HG03354 (cell line): ENCODE results near the gene CTNNA1.
"Not testable (repeated sequence)": the region's sequence is repeated elsewhere in the genome, so short reads cannot be mapped to it uniquely, and the experiment has no call there.

Source experiments
- ATAC-seq: cut with Tn5 transposase; IDR thresholded peaks from one replicate; pipeline ENCODE4 v1.9.1; 2021; ENCODE audit warnings: mild to moderate bottlenecking; ENCODE audit not compliant: unreplicated experiment, poor library complexity, severe bottlenecking

CTNNA1 gene

DNA sequence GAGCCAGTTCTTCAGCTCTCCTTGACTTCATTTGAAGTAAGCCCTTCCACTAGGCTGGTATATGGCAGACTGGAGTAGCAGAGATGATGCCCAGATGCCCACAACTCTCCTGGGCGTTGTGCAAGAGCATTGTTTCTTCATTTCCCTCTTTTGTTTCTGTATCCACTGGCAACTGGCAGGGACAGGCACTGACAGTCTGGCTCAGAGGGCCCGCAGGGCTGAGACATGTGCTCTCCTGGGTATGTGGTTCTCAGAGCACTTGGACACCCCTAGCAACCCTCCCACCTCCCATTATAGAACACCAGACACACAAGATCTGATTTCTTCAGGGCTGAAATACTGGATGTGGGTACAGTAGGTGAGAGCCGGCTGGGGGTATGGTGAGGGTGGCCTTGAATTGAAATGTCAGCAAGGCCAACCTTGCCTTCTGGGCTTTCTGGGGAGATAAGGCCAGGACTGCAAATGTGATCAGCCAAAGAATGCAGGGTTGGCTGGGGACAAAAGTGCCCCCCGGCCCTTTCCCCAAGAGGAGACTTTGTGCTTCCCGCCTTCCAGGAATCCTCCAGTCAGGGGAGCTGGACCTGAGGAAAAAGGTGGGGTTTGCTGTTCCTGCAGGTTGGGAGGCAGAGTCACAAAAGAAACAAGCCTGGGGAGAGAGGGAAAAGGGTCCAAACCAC is 28.6 kb upstream of the CTNNA1 start:
- ATAC-seq = no peak

DNA sequence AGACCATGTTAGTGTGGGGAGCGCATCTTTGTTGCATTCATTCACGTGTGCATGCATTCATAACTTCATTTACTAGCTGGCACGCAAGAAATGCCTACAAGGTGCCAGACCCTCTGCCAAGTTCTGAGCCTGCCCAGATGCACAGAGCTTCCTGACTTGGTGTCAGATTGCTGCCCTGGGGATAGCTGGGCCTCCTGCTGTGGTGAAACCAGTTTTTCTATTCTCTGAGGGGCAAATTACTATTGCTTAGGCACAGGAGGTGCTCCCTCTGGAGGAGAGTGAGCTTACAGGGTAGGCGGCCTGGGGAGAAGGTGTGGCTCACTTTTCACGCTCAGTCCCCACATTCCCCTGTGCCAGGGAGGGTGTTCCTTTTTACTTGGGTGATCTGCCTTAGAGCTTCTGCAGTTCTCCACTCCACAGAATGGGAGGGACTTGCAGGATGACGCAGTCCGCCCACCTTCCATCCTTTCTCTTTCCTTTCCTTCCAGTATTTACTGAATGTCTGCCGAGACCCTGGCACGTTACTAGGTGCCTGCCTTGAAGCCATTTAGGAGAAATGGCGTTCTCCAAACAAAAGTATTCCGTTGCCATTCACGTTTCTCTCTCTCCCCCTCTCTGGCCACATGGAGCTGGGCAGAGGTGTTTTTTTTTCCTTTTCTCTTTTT is 27.9 kb upstream of the CTNNA1 start:
- ATAC-seq = no peak

DNA sequence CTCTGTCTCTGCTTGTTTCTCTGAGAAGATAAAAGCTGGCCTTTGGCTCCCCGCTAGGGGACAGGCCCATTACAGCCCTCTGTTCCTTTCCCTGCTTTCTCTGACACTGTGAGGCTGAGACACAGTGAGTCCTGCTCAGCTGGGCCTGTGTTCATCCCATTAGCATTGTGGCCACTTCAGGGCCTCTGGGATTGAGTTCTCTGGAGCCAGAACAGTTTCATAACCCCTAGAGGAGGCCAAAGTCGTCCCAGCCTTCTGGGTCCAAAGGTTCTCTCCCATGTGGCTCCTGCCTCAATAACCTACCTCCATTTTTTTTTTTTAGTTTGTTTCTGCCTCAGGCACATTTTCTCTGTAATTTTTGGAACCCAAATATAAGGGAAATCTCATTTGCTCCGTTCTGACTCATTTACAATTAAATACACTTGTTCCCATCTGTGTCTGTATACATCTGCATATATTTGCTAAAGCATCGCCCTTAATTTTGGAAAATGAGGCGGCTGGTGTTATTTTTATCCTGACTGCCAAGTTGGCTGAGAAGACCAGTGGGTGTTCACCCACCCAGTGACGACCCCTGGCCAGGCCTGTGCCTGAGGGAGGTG is 27.3 kb upstream of the CTNNA1 start:
- ATAC-seq = no peak

DNA sequence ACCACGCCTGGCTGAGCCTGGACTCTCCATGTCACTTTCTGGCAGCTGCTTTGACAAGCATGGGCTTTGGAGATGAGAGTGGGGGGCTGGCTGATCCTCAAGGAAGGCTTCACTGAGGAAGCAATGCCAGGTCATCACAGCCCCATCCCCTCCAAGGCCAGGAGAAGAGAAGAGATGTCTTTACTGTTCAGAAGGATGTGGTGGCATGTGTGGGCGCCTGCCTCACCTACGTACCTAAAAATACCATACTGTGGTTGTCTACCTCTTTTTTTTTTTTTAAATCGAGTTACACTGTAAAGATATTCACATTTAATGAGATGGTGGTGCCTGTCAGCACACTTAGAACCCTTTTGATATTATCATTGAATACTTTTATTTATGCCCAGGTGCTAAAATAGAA is 26.4 kb upstream of the CTNNA1 start:
- ATAC-seq = no peak

DNA sequence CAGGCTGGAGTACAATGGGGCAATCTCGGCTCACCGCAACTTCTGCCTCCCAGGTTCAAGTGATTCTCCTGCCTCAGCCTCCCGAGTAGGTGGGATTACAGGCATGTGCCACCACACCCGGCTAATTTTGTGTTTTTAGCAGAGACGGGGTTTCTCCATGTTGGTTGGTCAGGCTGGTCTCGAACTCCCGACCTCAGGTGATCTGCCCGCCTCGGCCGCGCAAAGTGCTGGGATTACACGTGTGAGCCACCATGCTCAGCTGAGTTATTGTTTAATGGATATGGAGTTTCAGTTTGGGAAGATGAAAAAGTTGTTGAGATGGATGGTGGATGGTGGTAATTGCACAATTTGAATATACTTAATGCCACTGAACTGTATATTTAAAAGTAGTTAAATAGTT is 22.7 kb upstream of the CTNNA1 start:
- ATAC-seq = not testable (repeated sequence)

DNA sequence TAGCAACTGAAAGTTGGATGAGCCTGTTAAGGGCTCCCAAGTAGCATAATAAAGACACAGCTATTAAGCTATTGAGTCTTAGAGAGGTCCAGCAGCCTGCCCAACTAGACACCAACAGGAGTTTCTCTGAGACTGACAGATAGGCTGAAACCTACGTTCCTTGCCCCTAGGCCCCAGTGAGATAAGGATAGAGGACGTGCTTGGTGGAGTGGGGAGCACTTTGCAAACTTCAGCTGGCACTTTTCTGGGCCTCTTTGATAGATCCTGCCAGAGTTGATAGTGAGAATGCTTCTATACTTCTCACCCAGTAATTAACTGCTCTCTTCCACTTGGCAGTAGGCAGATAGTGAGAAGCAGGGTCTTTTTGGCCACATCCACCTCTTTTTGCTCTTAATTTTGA is 20.8 kb upstream of the CTNNA1 start:
- no peak for ATAC-seq

DNA sequence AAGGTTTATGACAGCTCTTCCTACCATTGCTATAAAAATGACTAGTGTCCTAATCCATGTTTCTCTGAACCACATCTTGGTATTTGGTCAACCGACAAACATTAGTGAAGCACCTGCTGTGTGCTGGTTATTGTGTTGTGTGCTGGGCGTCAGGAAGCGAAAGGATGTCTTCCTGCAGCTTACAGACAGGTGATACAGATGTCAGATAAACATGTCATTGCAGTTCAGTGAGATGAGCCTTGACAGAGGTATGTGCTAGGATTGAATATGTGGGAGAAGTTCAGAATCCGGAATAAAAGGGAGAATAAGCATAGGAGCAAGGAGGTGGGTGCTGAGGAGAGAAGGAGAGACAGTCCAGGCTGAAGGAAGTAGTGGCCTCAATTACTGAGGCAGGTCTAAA is 20.3 kb upstream of the CTNNA1 start:
- no peak for ATAC-seq

DNA sequence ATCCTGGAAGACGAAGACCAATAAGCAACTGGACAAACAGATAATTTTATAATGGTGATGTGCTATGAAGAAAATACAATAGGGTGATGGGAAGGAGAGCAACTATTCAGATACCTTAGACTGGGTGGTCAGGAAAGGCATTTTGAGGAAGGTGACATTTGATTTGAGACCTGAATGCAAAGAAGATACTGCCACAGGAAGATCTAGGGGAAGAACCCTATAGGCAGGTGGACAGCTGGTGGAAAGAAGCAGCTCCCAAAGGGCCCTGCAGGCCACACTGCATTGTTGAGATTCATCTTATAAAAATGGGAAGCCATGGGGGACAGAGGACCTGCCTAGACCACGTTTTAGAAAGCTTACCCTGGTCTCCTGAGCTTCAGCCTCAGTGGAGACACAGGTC is 19.7 kb upstream of the CTNNA1 start:
- ATAC-seq = no peak

DNA sequence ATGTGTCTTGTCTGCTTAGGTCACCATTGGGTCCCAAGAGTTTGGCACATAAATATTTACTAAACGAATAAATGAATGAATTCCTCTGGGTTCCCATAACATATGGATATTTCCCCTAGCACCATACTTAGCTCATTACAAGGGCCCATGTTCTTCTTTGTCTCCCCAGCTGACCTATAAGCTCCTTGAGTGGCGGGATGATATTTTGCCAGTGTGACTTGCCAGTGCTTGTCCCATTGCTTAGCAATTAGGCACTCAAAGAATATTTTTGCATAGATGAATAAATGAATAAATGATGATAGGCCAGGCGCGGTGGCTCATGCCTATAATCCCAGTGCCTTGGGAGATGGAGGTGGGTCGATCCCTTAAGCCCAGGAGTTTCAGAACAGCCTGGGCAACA is 16.9 kb upstream of the CTNNA1 start:
- ATAC-seq = no peak

DNA sequence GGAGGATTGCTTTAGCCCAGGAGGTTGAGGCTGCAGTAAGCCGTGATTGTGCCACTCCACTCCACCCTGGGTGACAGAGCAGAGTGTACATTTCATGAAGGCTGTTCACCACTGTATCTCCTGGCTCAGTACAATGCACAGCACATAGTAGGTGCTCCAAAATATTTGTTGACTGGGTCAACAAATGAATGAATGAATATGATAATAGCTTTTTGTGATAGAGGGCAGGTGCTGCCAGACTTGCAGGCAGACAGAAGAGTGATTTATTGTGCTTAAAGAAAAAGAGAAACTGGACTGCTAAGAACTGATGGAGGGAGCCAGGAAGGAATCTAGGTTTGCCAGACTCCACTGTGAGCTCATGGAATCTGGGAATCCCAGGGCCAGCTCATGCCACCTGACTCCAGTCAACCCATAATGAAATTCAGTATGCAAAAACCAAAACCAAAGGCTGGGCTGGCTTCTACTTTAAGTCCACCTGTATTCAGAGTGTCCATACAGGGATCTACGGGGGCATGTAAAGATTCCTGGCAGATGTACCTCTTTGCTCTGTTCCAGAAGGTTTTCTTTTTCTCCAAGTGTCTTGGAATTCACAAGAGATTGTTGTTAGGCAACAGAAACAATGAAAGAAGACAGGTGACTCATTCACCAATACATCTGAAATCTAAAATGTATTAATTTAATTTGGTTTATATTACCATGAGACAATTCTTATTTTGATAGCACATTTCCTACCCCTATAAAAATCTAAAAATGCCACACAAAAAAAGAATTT is 15.5 kb upstream of the CTNNA1 start:
- ATAC-seq = no peak

DNA sequence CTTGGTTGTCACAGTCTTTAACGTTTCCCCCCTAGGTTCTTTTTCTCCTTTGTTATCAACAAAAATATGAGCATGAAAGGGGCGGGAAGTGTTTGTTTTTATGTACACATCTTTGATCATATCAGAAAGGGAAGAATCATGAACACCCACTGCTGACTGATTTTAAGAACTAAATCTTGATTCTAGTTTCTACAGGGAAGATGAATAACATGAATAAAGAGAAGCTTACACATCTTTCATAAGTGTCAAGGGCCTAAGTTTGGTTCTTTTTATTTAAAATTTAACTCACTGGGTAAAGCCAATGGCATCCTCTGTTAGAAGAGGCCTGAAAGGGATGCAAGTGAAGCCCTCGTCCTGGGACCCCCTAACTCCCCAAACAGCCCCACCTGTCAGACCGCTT is 14.8 kb upstream of the CTNNA1 start:
- ATAC-seq = no peak

DNA sequence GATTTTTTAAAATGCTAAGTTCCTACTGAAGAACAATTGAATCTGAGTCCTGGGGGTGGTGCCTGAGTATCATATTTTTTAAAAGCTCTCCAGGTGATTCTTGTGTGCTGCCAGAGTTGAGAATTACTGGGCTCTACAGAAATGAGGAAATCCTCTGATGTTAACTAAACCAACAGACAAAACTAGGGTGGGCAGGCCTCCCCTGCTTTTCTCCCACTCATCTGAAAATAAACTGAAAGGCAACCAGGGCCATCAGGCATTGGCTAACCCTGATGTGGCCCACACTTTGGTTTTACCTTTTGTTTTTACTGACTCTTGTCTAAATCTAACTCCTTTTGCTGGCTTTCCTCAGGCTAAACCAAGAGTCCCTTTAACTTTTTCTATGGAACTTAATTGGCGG is 13.3 kb upstream of the CTNNA1 start:
- ATAC-seq = no peak

DNA sequence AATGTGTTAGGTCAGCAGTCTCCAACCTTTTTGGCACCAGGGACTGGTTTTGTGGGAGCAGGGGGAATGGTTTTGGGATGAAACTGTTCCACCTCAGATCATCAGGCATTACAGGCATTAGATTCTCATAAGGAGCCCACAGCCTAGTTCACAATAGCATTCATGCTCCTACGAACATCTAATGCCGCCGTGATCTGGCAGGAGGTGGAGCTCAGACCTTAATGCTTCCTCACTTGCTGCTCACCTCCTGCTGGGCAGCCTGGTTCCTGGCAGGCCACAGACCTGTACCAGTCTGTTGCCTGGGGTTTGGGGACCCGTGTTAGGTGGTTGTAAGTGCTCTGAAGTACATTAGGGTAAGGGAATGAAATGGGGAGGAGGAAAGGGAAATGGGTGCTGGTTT is 9.7 kb upstream of the CTNNA1 start:
- no peak for ATAC-seq

DNA sequence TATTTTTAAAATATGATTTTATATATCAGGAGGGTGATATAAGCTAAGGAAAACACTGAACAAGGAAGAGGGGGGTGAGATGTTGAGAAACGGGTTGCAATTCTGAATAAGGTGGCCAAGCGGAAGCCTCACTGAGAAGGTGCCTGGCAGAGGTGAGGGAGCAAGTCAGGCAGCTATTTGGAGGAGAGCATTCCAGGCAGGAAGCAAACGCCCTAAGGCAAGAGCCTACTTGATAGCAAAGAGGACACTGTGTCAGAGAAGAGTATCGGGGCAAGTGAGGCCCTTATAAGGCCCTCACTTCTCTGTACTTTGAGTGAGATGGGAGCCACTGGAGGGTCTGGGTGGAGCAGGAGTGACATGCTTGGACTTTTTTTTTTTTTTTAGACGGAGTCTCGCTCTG is 8.0 kb upstream of the CTNNA1 start:
- no peak for ATAC-seq

DNA sequence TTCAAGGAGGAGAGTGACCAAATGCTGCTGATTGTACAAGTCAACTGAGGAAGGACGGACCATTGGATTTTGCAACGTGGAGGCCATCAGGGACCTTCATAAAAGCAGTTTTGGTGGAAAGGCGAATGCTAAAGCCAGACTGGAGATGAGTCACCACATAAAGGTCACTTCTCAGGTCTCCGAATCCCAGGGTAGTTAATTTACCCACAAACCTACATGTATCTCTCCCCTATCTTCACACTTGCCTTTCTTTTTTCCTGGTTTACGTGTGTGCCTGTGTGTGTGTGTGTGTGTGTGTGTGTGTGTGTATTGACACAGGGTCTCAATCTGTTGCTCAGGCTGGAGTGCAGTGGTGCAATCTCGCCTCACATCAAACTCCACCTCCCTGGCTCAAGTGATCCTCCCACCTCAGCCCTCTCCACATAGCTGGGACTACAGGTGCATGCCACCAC is 4.6 kb upstream of the CTNNA1 start:
- ATAC-seq = no peak

DNA sequence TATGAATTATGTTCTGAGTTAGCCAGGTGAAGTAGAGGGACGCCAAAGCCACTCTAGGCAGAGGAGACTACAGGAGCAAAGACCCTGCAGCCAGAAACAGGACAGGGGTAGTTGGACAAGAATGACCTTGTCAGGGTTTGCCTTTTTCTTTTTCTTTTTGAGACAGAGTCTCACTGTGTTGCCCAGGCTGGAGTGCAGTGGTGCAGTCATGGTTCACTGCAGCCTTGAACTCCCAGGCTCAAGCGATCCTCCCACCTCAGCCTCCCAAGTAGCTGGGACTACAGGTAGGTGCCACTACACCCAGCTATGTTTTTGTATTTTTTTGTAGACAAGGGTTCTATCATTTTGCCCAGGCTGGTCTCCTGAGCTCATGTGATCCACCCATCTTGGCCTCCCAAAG is 1.9 kb upstream of the CTNNA1 start:
- ATAC-seq = not testable (repeated sequence)

DNA sequence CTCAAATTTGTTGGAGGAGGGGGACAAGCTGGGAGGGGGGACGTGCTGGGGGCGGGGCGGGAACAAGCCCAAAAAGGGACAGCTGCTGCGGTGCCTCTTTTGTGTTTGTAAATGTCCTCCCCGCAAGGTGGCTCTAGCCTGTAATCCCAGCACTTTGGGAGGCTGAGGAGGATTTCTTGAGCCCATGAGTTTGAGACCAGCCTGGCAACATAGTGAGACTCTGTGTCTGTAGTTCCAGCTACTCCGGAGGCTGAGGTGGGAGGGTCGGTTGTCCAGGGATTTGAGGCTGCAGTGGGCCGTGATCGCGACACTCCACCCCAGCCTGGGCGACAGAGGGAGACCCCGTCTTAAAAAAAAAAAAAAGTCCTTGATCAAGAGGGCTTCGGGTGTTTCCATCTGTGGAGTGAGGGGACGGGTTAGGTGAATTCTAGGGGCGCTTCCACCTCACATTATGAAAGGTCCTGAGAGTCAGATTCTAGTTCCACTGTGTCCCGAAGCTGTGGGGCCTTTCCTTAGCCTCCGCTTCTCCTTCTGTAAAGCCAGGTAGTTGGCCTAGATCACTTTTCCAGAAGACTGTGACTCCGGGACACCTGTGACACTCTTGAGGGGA is 779 bp upstream of the CTNNA1 start:
- ATAC-seq = no peak

DNA sequence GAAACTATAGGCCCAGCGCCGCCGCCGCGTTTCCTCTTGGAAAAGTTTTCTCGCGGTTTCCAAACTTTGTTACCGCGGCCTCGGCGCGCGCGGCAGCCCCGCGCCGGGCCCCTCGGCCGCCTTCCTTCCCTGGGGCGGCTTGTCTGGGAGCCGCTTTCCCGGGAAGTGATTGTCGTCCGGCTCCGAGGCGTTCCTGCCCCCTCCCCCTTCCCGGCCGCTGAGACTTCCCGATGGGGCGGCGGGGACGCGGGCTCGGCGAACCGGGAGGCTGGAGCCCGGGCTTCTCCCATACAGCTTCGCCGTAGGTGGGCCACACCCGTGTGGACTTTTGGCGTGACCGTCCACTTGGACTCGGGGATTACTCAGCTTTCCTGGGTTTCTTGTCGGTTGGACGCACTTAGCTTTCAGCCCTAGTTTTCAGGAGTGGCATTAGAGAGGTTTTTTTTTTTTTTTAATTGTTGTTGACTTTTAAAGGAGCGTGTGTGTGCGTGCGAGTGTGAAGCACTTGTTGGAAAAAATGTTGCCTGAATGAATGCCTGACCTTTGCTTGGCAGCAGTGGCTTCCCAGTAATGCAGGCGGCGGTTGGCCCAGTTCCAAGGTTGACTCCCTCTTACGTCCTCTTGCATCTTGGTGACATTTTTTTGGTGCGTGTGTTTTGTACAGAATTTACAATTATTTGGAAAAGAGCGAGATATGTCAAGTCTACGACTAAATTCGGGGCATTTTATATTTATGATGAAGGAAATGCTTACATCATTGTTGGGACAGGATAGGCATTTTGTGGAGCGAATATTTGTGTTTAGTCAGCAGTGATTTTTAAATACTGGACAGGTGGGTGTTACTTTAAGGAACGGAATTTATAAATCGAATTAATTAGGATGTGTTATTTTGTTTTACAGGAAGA is 821 bp downstream of the CTNNA1 start:
- ATAC-seq = peak; percentile 21

DNA sequence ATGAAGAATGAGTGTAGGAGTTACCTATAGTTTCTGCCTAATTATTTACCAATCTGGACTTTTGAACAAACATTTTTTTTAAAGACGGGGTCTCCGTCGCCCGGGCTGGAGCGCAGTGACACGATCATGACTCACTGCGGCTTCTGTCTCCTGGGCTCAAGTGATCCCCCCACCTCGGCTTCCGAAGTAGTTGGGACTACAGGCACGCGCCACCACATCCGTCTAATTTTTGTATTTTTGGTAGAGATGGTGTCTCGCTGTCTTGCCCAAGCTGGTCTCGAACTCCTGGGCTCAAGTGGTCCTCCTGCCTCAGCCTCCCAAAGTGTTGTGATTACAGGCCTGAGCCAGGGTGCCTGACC is 1.5 kb downstream of the CTNNA1 start:
- ATAC-seq = no peak
